ENCODE data around the gene ZNF407. TPM values are rescaled to one million over a fixed set of nuclear protein-coding genes. Genes with fewer than 3 reads are reported as not detected.
A peak's percentile ranks its signal among the peaks of the same experiment; 100 is the strongest.
"Not testable (repeated sequence)": the region's sequence is repeated elsewhere in the genome, so short reads cannot be mapped to it uniquely, and the experiment has no call there.

Gene ZNF407
- polyA plus RNA-seq, 3 donors, result 9.1 to 10.6 (median 10.5) TPM

DNA sequence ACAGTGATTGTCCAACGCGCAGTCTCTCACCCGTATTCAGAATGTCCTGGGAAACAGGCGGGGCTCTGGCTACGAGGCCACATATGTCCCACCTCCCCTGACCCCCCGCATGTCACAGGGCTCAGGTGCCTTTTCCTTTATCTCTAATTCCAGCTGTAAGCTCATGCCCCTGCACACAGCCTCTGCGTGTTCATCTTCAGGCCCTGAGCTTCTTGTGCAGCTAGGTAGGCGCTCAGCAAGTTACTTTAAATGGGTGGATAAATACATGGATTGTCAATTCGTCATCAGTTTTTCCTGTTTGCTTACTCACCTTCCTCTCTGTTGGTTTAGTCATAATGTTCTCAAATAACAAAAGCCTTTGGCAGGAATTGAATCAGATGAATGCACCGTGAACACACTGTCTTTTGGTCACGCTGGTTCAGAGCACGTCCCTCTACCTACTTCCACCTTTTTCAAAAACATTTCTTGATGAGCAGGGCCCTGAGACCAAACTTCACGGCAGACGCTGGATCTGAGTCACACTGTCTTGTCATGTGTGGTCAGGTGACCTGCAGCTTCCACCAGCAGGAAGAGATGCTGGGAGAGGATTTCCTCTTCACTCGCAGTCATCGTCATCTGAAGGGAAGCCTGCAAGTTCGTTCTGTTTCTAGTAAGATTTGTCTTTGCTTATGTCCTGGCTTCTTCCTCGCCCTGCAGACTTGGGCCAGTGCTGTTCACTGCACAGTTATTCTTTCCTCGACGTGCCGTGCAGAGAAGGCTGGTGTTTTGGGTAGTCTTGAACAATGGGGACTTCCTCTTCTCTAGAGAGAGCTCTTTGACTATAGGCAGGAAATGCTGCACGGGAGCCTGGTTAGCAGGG is 473.2 kb downstream of the ZNF407 start:
- peak; percentile 22 for DNase-seq

DNA sequence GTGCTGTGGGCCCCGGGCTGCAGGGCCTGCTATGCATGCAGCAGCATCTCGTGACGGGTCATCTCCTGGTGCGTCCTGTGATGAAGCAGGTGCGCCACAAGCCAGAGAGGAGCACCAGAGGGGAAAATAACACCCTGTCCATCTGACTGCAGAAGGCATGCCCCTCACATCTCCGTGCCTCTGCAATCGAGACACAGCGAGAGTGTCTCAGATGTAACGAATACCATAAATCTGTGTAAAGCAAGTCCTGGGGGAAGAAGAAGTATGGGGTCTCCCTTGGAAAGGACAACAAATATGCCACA is 473.8 kb downstream of the ZNF407 start:
- no peak for DNase-seq

DNA sequence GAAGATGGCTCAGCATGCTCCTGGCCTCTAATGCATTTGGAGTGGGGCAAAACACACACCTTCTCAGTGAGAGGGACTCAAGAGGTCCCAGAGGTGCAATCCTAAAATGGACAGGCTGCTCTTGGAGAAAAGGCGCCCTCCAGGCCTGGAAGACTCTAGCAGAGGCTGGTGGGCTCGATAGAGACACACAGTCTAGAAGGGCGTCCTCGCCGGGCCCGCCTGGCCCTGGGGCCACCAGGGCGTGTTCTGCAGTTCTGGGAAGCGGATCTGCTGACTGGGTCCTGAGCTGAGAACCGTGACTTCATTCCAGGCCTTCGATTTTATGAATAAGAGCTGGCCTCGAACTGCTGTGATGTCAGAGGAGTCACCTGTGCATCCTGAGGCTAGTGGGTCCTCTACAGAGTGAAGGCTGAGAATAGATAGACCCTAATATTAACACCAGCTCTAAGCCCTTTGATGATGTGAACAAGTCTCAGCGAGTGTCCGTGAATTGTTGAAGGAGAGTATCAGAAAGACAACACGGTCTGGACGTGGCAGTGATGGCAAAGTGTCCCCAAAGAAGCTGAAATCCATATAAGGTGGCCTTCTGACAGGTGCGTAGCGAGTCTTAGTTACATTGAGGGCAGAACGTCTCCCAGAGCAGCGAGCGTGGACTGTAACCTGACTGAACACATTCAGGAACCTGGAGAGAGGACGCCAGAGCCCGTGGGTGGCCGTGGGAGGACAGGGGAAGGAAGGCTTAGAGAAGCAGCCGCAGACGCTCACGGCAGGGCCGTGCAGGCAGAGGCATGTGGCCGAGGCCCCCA is 474.4 kb downstream of the ZNF407 start:
- no peak for DNase-seq

DNA sequence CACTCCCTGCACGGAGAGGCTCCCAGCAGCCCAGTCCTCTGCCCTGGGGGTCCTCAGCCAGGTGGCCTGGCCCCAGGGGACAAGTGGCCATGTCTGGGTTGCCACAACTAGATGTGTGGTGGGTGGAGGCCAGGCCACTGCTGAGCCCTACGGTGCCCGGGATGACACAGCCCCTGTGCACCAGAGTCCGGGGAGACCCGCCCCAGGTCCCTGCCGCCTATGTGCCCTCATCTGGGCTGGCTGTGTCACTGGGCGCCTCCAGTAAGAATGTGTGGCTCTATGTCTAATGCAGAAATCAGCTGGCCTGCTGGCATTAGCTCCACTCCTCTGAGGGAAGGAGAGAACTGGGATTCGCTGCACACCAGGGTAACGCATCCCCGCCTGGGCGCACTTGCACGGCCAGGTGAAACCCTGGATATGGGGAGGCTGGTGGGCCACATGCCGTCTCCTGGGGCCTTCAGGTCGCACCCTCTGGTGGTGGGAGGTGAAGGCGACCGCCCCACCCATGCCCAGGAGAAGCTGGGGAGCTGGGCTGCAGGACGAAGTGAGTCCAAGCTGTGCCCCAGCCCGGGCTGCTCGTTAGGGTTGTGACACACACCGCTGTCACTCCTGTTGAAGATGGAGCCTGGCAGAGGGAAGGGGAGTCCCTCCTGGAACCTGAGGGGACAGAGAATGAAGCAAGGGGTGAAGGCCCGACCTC is 475.2 kb downstream of the ZNF407 start:
- DNase-seq, result no peak

DNA sequence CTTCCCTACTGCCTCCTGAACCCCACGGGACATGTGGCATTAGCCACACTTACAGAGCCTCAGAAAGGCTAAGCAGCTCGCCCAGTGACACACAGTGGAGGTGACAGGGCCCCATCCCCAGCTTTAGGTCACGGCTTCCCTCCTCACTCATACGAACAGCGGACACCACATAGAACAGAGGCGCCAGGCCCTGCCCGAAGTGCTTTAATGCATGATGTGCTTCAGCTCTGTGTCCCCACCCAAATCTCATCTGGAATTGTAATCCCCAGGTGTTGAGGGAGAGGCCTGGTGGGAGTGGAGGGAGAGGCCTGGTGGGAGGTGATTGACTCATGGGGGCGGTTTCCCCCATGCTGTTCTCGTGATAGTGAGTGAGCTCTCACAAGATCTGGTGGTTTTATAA is 476.0 kb downstream of the ZNF407 start:
- no peak for DNase-seq

DNA sequence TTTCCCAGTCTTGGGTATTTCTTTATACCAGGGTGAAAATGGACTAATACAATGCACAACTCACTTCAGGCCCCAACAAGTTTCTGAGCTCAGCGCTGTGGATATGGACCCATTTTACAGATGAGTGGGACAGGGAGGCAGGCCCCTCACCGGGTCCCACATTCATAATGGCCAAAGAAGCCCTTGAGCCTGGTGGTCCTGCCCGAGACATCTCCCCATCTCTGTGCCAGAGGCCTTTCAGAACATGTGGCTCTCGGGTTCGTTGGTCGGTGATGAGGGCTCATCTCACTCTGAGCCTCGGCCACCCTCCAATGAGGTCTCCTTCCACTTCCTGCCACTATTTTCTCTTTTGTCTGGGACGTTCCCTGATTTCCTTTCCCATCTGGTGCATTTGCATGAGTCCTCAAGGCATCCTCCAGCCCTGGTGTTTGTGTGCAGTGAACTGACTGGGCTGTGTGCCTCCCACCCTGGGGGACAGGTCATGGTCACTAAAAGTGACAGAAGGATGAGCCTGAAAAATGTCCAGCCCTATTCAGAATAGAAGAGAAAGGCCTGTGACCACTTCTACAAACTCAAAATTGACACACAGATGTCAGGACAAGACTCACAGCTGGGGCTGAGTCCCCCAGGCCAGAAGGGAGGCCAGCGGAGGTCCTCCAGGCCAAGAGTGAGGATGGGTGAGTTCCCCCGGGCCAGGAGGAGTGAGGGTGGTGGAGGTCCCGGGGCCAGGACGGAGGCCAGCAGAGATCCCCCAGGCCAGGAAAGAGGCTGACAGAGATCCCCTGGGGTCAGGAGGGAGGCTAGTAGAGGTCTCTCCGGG is 476.7 kb downstream of the ZNF407 start:
- no peak for DNase-seq

- DNase-seq, result no peak
Measured at GRCh38 chr18:75075016-75075305, 477.3 kb downstream of the ZNF407 start.

DNA sequence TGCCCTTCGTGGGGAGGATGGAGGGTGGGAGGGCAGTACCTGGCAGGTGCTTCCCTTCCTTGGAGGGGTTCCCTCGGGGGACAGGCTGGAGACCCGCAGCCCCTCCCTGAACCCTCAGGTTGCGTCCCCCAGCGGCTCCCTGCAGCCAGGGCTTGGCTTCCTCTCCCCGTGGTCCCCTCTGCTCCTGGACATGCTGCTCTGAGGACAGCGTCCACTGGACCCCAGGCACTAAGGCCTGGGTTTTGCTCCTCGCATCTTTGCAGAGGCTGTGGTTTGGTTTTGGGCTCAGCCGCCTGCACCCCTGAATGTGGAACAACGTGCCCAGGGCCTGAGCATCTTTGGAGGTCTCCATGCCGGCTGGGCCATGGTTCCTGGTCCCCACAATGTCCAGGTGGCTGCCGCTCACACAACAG is 477.8 kb downstream of the ZNF407 start:
- DNase-seq, result no peak

DNA sequence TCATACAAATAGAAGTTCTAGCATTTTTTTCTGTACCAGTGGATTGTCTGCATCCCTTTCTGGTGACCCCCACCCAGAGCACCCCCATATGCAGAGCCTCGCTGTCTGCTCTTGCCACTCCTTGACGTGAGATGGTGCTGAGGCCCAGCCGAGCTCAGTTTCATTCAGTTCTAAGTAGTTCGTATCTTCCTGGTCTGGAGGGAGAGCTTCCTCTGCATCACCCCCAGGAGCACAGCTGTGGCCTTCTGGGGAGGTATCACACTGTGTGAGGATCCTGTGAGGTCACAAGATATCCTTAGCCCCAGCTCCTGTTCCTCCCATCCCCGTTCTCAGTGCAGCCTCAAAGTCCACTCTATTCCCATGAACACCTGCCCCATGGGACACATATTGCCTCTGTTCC is 478.6 kb downstream of the ZNF407 start:
- DNase-seq, result no peak

DNA sequence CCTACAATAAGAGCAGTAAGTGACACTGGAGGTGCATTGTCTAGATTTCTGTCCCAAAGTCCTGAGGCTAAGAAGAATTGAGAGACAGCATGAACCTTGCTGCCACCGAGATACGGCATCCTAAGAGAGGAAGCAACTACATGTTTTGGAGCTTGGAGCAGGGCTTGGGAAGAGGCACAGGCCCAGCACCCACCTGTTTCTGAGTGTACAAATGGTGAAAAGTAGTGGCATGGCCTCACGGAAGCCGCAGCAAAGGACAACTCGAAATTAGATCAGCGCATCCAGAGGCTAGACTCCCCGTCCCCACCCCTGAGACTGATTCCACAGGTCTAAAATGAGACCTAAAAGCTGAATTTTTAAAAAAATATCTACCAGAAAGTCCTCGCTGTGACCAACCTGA is 483.8 kb downstream of the ZNF407 start:
- DNase-seq, result no peak

GRCh38 chr18:75083131-75083530 is 485.5 kb downstream of the ZNF407 start:
- DNase-seq, result no peak

DNA sequence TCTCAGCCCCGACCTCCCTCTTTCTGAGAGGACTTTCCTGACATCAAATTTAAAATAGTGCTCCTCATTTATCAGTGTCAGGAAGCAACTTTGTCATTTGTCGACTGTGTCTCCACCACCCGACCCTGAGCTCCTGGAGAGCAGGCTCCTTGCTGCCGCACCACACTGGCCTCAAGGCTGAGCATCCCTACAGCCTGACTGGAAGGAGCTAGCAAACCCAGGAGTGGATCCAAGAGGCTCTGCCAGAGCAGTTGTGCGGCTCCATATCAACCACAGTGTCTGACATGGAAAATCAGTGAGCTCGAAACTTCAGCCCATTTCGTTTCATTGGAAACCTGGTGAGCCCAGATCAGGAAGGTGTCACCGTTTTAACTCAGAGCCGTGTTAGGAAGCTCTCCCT is 486.1 kb downstream of the ZNF407 start:
- no peak for DNase-seq

DNA sequence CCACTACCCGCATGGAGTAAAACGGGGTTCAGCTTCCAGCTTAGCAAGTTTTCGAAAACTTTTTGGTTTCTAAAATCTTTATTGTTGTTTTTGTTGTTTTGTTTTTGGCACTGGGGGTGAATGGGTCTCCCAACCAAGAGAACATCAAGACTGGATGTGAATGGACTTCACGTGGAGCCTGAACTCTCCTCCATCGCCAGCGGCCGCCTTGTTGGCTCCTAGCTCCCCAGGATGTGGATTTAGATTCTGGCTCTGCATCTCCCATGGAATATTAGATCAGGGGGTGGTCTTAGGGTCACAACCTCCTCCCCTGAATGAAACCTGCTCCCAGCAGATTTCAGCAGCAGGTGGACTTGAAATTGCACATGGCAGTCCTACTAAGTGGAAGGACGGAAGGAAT is 488.0 kb downstream of the ZNF407 start:
- not testable (repeated sequence) for DNase-seq

- no peak for DNase-seq
Measured at GRCh38 chr18:75086494-75087034, 488.9 kb downstream of the ZNF407 start.

DNA sequence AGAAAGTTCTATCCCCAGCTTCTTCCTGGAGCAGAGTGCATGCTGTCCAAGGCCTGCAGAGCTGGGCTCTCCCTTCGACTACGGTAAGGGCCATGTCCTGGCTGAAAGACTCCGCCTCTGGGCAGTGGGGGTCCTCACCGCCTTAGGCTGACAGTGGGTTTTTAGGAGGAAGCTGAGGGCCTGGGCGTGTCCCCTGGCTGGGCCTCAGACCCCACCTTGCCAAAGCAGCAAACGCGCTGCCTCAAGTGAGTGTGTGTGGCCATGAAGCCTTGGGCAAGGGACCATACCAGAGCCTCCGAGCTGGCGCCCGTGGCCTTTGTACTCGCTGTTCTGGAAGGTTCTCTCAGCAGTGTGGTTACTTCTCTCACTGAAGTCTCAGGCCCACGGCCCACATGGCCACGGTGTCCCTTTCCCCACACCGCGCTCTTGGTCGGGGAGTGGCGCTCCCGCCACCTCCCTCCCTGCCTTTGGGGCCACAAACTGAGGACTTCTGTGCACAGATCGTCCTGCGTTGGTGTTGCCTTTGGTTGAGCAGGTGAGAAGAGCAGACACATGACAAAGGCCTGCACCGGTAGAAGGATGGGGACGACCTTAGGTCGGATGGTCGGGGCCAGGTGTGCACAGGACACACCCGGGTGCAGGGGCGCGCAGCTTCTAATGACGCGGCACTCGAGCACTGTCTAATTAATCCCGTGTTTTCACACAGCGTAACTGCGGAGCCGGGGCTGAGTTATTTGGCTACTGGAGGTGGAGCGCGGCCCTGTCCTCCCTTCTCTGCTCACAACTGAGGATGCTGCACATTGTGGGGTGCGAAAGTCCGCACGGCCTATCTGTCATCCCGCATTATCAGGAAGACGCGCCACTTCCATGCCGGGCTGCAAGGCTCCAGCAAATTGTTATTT is 489.7 kb downstream of the ZNF407 start:
- DNase-seq, result no peak

GRCh38 chr18:75088021-75088506 is 490.4 kb downstream of the ZNF407 start:
- DNase-seq, result no peak

- no peak for DNase-seq
Measured at GRCh38 chr18:75088622-75089211, 491.0 kb downstream of the ZNF407 start.

DNA sequence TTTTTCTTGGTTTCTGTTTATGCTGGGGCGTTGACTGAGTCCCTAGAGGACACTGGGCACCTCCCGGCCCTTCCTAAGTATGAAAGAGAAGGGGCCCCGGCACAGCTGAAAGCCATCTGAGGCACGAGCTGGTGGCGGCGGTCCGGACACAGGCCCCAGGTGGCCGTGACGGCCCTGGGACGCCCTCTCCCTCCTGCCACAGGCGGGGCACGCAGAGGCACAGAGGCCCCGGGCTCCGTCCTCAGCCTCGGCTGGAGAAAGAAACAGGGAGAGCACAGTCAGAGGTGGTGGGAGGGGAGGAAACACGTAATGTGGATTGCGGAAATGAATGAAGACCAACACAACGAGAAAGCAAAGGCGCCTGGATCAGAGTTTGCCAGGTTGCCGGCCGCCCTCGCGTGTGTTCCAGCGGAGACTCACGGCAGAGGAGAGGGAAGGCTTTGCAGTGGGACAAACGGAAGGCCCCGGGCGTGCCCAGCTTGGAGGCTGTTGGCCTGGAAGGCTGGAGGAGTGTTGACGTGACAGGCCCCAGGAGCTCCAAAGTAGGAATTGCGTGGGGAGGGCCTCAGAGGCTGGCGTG is 492.2 kb downstream of the ZNF407 start:
- DNase-seq, result no peak

DNA sequence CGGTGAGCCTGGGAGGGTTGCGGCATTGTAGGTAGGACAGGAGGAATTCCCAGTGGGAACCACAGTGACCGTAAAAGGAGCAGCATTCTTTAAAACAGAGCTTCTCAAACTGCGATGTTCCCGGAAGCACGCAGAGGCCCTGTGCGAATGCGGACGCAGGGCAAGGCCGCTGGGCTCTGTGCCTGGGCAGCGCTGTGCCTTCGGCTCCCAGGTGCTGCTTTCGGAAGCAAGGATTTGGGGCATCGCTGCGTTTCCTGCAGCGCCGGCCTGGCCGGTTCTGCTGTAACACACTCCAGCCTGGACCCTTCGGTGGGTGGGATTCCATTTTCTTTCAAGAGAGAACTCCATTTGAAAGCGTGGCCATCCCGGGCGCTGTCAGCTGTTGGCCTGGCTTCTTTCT is 492.7 kb downstream of the ZNF407 start:
- no peak for DNase-seq

All from renal pelvis (tissue), 4 donors.